GM18499 (cell line): ENCODE data around the gene CRYM.
"Not testable (repeated sequence)": the region's sequence is repeated elsewhere in the genome, so short reads cannot be mapped to it uniquely, and the experiment has no call there.

Experiments
- ATAC-seq: cut with Tn5 transposase; IDR thresholded peaks from one replicate; pipeline ENCODE4 v1.9.1; 2021; ENCODE audit warnings: moderate number of reproducible peaks; ENCODE audit not compliant: insufficient read depth, unreplicated experiment

The CRYM gene

DNA sequence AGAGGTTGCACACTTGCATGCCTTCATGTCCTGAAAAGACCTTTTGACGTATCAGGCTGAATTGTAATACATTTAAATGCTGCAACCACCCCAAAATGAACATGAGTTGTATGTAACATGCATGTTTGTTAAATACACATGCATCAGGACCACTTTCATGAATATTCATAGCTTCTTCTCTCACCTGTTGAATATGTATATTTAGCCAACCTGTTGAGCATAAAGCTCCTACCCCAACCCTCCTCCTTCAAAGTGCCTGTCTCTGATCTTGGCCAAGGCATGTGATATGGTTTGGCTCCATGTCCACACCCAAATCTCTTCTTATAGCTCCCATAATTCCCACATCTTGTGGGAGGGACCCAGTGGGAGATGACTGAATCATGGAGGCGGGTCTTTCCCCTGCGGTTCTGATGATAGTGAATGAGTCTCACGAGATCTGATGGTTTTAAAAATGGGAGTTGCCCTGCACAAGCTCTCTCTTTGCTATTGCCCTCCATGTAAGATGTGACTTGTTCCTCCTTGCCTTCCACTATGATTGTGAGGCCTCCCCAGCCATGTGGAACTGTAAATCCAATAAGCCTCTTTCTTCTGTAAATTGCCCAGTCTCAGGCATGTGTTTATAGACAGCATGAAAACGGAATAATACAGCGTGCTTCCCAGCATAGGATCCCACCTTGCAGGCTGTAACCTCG, 3.8 kb upstream of the CRYM start:
- no peak for ATAC-seq

DNA sequence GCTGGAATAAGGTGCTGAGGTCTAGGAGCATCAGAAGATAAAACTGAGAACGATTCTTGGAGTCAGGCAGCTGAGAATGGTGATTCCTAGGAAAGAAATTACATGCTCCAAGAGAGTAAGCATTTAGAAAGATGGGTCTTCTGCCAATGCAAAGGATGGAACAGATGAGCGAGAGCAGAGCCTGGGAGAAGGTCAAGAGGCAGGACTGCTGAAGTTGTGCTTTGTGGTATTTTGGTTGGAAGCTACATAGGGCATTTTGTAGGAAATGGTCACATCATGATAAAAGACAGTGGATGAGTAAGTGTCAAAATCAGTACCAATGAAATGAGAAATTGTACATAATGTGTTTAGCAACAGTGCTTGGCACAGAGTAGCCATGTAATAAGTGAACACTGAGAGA, 1.4 kb upstream of the CRYM start:
- no peak for ATAC-seq

DNA sequence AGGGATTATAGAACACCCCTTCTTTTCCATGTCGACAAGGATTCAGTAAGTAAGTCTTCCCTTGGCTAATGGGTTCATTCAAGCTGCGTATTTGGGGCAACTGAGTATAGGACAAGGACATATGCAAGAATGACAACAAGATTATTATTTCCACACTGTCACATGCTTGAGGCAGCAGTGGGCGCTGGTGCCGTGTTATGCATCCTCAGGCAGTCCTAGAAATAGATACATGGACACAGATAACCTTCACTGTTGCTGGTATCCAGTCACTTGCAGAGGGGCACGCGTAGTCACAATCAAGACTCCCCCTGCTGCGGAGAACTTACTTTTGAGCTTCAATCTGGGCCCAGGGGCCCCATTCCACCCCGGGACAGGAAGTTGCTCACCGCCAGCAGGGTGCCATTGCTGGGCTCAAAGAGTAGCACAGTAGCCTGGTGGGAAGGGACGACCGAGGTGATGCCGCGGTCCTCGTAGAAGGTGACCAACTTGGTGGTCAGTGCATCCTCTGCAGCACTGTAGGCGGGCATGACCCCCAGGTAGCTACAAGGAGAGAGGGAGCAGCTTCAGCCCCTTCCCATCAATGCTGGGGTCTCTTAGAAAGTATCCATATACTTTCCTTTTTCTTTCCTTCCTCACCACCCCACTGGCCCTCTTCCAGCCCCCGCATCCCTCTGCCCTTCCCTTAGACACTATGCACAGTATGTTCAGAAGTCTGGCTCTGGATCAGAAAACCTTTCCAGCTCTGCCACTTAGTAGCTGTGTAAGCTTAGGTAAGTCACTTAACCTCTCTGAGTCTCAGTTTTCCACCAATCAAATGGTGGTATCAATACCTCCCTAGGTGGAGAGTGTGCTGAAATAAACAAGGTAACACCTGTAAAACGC, 804 bp downstream of the CRYM start:
- ATAC-seq: no peak

DNA sequence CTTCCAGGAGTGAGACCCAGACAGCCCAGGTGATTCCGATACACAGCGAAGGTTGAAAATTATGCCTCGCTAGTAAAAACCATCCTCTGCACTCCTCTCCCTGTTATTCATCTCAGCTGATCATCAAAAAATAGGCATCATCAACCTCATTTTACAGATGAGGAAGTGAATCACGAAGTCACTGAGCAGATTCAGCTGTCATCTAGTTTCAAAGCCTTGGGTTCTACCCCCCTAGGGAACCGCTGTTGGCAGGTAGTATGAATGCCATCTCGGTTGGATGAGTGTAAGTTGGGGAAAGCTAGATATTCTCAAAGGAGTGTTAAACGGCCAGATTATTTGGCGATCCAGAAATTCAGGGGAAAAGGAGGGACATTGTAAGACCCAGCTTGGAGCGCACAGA, 2.0 kb downstream of the CRYM start:
- no peak for ATAC-seq

DNA sequence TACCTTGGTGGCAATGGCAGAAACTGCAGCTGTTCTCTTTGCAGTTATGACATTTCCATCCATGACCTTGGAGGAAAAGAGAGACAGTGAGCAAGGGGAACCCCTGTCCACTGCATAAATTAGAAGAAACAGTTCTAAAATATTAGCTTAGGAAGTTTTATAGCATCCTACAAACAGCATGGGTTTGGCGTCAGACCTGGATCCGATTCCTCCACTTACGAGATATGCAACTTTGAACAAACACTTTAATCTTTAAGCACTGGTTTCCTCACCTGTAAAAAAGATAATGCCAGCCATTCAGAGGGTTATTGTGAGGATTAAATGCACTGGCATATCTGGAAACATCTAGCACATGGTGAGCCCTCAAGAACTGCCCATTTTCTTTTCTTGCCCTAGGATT, 2.6 kb downstream of the CRYM start:
- ATAC-seq: no peak

DNA sequence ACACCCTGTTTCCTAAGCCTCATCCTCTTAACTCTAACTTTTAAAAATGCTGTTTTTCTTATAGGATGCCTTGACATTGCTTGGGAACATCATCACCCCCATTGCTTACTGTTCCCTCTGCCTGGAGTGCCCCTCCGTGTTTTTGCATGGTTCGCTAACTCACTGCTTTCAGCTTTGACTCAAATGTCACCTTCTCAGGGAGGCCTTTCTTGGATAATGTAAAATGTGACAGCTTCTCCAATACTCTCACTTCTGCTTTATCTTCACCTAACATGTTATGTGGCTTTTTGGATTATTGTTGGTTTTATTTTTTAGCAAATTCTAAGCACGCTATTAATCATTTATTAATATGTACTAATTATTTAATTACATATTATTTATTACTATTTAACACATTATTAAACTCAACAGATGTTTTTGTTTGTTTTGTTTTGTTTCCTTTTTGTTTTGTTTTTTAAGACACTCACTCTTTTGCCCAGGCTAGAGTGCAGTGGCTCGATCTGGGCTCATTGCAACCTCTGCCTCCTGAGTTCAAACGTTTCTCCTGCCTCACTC, 3.8 kb downstream of the CRYM start:
- ATAC-seq: no peak

DNA sequence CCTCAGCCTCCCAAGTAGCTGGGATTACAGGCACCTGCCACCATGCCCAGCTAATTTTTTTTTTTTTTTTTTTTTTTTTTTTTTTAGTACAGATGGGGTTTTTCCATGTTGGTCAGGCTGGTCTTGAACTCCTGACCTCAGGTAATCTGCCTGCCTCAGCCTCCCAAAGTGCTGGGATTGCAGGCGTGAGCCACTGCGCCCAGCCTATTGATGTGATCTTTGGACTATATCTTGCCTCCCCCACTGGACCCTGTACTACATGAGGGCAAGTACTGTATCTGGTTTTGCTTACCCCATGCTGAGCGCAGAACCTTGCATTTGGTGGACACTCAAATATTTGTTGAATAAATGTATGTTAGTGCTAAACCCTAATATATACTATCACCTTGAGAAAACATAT, 5.3 kb downstream of the CRYM start:
- ATAC-seq: not testable (repeated sequence)

DNA sequence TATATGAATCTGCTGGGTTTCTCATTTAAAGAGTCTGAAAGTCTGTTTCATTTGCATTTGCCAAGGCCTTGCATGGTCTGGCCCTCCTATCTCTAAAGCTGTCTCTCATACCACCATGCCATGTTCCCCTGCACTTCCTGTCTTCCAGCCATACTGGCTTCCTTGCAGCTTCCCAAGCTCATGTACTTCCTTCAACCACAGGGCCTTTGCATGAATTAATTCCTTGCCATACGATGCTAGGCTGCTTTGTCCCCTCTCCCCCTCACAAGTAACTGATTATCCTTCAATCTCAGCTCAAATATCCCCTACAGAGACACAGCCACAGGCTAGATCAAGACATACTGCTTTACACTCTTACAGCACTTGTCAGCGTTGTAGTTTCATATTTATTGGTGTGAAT, 5.8 kb downstream of the CRYM start:
- no peak for ATAC-seq

DNA sequence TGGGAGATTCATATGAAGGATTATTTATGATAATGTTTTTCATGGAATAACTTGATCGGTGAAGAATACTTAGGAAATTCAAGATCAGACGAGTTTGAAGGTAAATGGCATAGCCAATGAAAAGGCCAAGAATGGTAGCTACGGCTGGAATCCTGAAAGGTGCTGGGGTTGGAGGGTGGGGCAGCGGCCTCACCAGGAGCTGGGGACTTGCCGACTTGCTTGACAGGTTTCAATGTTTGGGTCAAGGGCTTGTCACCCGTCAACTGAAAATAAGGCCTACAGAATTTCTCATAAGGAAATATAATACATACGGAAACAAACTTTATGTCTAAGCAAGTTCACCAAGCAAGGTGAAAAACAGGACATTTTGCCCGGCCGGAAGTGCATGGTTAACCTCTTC, 9.9 kb downstream of the CRYM start:
- no peak for ATAC-seq

DNA sequence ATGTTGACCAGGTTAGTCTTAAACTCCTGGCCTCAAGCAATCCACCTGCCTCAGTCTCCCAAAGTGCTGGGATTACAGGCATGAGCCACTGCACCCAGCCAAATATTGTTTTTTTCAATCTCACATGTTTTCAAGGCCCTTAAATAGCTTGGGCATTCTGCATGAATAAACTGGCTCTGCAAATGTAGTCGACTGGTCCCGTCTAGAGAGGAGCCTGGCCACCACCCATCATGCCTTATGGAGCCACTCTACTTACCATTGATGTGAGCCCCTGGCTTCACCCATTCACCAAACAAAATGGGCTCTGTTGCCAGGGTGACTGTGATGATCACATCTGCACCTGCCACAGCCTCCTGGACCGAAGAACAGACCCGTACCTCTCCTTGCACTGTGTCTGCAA, 10.8 kb downstream of the CRYM start:
- ATAC-seq: no peak

DNA sequence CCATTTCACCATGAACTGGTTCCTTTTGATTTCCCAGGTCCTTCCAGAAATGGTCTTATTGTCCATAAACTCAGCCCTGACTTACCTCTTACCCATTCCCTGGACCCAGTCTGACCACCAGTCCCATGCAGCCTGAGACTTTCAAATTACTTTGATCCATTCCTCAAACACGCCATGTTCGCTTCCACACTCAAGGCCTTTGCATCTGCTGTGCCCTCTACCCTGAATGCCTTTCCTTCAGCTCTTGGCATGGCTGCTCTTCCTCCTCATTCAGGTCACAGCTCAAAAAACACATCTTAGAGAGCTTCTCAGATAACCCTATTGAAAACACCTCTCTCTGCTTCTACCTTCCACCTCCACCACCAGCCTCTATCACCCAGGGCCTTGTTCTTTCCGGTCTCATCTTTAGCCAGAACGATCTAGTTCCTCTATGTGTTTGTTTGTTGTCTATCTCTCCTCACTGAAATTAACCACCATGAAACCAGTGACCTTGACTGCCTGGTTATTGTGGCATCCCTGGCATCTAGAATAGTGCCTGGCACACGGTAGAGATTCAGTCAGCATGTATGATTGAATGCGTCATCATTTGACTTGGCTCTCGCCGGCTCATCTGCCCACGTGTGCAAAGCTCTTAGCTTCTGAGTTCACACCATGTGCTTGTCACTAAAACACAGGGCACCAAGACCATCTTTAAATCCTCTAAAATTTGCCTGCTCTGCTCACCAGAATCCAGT, 12.8 kb downstream of the CRYM start:
- ATAC-seq: no peak

DNA sequence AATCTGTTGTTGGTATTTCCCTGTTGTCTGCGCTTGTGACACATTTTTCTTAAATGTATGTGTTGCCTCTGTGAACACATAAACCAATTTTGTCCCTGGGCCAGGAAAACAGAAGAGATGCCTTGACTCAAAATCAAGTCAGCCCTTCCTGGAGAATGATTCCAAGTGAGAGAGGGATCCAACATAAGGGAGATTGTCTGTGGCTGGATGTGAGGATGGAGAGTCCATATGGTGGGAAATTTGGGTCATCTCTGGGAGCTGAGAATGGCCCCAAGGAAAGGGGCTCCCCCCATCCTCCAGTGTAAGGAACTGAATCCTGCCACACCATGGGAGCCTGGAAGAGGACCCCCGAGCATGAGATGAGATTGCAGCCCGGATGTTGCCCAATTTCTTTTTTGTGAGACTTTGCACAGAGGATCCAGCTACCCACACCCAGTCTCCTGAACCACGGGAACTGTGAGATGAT, 13.5 kb downstream of the CRYM start:
- ATAC-seq: no peak

DNA sequence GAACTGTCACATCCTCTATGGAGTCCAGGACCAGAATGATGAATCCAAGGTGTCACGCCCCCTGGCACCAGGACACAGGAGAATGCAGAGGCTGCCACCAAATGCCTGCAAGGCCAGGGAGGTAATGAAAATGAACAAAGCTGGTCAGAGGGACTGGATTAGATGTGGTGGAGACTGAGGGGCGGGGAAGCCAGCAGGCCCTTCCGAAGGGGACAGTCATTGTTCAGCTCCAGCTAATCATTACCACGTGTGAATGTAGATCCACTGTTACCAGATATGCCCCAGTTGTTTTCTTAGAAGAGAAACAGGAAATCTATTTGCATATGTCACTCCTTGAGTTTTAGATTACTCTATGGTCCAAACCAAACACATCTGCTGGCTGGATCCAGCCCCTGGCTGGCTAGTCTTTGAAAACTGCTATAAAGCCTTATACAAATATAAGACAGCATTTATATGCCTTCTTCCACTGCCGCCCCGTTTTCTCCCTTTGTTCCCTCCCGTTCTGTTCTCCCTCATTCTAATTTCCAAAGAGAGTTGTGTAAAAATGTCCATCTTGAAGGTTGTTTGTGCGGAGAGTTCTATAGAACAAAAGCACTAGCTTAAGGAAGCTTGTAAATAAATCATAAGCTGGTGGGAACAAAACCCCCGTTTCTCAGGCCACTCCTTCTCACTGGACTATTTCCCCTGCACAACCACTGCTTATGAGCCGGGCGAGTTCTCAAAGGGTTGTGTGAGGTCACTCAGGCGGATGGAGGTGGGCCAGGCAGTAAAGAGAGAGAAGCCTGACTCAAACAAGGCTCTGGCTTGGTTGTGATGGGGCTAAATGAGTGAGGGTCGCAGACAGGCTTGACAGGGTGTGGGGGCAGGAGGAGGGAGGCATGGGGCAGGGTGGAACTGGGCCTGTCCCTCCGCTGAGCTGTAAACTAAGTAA, 14.2 kb downstream of the CRYM start:
- ATAC-seq: no peak

DNA sequence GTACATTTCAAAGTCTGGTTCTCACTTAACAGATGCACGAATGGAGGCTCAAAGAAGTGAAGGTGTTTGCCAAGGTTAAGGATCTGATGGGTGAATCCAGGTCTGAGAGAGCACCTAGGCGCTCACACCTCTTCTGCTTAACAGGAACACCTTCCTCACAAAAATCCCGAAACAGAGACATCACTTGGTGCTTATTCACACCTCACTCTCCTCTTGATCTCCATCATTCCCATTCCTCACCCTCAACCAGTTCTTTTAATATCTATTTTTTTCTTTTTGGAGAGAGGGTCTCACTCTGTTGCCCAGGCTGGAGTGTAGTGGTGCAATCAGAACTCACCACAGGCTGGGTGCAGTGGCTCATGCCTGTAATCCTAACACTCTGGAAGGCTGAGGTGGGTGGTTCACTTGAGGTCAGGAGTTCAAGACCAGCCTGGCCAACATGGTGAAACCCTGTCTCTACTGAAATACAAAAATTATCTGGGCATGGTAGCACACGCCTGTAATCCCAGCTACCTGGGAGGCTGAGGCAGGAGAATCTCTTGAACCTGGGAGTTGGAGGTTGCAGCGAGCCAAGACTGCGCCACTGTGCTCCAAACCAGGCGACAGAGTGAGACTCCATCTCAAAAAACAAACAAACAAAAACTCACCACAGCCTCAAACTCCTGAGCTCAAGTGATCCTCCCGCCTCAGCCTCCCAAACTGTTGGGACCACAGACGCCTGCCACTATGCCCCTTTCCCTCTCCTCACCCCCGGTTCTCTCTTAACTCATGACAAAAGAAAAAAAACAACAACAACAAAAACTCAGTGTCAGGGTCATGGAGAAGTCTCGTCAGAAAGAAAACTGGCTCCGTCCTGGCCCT, 15.1 kb downstream of the CRYM start:
- ATAC-seq: no peak

DNA sequence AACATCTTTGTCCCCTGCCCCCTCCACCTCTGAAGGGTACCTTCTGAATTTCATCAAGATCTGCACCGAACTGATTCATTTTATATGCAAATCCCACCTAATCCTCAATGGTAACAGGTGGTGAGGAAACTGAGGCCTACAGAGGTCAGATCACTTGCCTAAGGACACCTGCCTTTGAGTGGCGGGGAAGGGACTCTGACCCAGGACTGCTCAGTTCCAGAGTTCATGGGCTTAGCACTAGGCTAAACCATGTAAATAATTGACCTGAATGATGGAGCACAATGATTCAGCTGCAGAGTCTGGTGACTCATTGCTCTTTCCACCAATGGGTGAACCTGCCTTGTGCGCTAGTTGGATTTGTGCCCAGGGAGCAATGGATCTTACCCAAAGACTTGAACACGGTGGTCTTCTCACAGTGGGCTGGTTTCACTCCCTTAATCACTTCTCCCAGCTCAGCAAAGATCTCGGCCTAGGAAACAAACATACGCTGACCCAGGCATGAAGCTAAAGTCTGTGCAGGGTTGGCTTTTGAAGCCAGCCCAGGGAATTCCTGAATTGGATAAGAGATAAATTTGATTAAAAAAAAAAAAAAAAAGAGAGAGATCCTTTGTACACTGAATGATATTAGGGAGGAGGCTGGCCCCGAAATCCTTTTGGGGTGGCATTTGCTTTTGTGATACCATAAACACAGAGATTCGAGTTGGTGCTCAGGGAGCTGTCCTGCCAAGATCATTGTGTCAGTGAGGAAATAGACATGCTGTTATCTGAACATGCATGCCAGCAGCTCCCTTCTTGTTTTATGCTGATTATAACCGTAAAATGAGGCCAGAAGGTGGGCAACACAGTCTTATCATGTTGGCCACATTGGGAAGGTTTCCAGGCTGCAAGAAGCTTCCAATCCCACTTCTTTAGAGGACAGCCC, 17.0 kb downstream of the CRYM start:
- no peak for ATAC-seq

DNA sequence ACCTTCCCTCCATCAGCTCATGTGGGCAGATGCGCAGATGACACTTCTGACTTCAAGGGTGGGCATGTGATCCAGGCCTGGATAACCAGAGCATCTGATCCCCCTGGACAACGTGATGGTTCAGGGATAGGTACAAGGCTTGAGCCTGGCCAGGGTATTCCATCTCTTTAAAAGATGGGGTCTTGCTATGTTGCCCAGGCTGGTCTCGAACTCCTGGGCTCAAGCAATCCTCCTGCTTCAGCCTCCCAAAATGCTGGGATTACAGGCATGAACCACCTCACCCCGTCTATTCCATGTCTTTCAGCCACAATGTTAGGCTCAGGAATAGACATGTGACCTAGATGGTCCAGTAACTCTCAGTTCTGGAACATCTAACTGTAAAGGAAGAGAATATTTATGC, 20.8 kb downstream of the CRYM start:
- ATAC-seq: no peak

DNA sequence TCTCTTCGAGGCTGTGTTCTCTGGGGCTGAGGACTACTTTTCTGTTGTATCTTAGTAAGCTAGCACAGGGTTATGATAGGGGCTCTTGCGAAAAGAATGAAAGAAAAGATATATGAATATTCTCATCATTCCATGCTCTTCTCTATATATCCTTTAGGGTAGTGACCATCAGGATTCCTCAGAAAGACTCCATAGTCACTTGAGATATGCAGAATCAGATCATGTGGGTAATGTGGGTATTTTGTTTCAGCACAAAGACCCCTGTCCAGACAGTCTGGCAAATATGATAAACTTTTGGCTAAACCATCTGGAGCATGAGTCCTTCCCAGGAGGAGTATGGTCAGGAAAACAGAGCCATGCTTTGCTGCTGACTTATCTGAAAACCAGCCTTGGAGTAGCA, 21.5 kb downstream of the CRYM start:
- ATAC-seq: no peak

DNA sequence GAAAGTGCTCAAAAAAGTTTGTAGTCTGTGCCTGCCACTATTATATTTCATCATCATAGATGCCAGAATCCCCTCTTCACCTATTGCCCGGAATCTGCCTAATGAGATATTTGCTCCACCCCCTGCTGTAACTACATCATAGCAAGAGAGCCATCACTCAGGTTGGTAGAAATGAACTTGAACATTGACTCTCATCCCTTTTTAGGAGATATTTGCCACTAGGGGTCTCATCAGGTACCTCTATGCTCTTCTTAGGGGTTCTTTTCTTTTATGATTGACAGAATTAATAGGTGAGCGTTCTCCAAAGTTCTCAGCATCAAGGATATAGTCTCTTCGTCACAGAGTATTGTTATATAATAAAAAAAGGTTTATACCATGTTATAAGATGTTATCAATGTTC, 24.6 kb downstream of the CRYM start:
- ATAC-seq: no peak
